GM19238 (cell line): ENCODE results near the gene PSMB9.

Experiments
- DNase-seq: peaks from one replicate; pipeline ENCODE4 v3.0.0; 2011; ENCODE audit warnings: low spot score; ENCODE audit not compliant: insufficient read length

PSMB9 gene

DNA sequence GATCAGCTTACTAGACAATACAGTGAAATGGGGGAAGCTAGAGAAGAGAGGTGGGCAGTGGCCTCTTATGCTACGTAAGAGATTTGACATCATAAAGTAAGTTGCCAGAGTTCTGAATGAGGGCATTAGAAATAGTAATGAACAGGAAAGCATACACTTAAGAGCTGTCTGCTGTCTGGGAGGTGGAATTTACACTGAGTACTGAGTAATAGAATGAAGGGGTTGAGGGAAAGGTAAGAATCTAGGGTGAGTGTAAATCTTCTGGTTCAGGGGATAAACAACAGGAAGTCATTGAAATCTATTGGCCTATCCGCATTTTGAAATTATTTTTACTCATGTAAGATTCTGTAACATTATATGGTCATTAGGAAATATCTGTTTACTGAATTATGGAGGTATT lies 51.1 kb downstream of the PSMB9 start:
- no peak for DNase-seq

DNA sequence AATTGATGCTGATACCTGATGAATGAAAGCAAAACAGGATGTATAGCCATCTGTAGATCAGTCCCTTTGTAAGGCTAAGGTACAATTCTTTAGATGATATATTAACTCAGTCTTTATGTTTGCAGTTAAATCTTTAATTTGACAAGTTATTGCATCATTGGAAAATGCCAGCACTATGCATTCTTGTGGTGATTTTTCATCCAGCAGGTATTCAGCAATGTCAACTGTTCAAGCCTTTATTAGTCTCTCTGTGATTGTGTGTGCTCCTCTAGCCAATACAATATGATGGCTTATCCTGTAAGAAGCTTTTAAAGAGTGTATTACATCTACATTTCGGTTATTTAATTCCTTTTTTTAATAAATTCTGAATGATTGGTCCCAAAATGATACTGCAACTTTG lies 52.5 kb downstream of the PSMB9 start:
- DNase-seq, result no peak

DNA sequence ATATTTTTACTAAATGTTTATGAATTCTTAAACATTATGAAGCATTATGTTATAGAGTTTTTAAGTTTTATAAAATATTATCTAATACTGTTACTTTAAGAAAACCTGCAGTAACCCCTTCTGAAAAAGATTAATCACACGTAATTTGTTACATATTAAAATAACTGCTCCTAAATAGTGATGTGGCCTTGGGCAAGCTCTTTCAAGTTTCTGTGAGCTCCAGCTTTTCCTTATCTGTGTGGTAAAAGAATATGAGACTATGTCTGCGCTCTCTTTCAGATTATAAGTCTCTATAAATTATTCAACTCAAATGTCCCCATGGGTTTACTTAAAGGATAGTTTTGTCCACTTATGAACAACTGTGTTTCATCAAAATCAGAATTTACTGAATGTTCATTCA lies 54.9 kb downstream of the PSMB9 start:
- no peak for DNase-seq
